NCI-H1105 treated with DMSO at 0.1 percent for 48 hours (cell line): ENCODE data around the gene AOC1.

Source experiments
- DNase-seq: peaks from one replicate; lab custom pipeline; 2025; lab: John Stamatoyannopoulos, UW

The AOC1 gene

DNA sequence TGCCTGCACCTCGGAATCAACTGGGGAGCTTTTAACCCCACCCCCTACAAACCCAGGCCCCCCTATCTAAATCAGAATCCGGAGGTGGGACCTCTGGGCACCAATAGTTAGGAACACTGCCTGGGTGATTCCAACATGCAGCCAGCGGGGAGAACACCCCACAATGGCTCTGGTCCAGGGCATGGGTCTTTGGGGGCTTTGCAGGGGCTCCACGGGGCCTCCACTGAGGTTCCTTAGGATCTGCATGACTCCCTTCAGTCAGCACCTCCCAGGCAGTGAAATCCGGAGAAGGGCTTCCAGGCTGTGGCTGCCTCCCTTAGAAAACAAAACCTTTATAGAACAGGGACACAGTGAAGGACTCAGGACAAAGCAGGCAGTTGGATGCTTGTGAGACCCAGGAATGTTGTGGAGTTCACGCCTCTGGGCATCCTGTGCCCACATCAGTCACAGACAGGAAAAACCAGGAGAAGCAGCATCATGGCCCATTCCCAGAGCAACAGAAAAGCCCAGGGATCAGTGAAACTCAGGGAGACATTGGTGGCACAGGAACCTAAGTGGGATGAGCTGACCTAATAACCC lies 16.5 kb upstream of the AOC1 start:
- DNase-seq, result no peak

DNA sequence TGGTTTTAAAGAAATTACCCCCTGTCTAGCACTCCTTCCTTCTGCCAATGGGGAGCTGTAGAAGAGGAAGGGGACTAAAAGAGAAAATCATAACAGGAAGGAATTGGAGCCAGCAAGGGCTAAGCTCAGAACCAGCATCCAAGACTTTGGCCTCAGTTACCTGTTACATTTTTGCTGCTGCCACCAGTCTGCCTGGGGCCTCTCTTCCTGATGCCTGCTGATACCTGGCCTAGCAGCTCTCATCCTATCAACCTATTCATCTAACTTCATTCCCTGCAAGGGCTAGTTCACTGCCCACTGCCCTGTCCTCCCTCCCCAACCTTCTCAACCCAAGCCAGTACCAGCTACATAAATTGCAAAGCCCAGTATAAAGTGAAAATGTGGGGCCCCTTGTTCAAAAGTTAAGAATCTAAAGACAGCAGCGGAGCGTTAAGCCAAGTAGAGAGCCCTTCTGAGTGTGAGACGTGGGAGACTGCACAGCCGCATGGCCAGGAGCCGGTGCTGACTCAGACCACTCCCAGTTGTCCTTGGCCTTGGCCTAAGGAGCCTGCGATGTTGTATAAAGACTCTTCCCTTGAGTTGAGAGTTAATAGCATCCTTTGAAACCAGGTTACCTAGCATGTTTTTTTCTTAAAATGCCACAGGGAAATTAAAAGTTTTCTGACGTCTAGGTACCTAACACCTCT lies 13.2 kb upstream of the AOC1 start:
- DNase-seq, result no peak

DNA sequence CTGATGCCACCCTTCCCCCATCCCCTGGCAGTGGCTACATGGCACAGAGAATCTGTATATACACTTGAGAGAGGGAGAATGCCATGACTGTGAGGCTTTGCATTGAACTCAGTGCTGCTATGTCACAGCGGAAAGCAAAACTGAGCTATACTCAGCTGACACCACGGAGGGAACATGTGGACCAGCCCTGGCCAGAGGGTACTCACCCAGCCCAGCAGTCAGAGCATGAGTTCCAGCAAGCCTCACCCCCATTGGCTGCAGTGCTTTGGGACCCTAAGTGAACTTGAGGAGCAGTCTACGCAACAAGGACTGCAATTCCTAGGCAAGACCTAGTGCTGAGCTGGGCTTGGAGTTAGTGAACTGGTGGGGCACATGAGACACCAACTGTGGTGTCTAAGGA lies 10.3 kb upstream of the AOC1 start:
- no peak for DNase-seq

DNA sequence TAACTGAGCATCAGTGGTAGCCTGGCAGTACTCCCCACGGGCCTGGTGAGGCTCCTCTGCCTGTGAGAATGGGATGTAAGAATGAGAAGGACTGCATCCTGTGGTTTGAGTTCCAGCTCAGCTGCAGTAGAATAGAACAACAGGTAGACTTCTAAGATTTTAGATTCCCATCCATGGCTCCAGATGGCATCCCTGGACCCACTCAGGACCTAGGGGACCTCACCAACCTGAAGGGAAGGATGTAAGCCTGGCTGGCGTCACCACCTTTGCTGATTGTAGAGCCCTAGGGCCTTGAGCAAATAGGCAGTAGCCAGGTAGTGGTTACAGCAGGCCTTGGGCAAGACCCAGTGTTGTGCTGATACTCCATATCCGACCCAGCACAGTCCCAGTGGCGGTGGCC lies 9.6 kb upstream of the AOC1 start:
- no peak for DNase-seq

DNA sequence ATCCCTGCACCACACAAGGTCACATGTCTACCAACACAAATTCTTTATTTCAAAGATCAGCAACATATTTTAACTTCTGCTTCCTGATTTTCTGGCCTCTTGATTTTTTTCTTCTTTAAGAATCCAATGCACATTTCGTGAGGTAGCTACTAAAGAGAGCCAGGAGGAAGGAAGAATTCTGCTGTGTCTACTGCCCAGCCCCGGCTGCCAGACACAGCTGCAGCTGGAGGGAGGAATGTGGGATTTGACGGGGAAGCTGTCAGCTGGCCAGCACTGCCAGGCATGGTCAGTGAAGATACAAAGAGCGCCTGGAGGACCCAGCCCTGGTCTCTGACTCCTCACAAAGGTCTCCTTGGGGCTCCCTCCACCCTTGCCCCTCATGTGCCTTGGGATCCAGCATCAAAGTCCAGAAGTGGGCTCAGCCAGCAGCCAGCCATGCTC lies 6.9 kb upstream of the AOC1 start:
- no peak for DNase-seq

DNA sequence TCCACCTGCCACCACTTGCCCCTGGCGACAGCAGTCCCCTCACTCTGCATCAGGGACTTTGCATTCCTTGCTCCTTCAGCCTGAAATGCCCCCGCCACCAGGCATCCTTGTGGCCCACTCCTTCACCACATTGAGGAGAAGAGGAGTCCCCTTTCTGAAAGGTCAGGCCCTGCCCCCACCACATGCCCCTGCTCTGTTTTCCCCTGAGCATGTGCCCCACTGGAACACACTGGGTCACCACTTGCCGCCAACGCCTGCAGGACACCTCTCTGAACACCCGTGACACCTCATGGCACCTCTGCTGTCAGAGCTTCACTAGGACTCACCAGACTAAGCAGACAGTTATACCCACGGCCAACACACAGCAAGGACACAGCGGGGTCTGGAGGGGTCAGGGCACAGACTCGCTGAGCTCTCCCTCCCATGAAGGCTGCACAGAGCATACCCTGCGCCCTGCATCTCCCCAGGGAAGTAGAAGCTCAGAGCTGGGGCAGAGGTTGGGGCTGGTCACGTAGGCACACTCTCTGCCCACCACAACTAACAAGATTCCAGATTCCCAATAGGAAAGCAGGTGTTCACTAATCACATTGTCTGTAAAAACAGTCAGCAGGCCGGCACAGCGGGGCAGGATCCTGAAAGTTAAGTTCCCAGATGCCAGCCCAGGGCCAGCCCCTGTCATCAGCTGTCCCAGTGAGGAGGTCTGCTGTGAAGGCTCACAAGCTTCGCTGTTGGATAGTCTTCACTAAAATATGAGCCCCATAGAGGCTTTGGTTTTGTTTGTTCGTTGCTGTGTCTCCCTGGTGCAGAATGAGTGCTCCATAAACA lies 5.8 kb upstream of the AOC1 start:
- DNase-seq, result no peak

DNA sequence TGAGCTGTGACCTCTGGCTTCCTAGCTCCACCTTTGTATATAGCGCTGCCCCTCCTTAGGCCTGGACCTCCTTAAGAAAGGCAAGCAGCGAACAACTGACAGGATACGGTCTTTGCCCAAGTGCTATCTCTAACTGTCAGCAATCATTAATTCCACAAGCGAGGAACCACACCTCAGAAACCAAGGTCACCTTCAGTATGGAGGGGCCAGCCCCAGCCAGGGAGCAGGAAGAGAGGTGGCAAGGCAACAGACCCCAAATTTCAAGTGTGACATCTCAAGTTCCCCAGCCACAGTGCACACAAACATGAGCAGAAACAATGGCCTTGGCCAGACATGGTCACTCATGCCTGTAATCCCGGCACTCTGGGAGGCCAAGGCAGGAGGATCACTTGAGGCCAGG lies 4.8 kb upstream of the AOC1 start:
- no peak for DNase-seq

DNA sequence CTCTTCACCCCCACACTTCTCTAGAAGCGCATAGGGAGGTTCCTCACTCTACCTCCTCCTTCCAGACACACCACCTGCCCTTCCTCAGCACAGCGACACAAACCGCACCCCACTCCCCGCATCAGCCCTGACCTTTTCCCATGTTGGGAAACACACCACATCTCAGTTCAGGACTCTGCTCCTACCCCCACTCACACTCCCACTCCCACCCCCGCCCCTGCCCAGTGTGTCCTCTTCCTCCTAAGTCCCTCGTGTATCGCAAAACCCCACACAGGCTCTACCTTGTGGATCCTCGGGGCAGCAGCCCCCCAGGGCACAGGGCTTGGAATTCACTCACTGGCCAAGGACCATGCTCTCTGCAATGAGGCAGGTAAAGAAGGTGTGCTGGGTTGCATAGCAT lies 4.2 kb upstream of the AOC1 start:
- no peak for DNase-seq

DNA sequence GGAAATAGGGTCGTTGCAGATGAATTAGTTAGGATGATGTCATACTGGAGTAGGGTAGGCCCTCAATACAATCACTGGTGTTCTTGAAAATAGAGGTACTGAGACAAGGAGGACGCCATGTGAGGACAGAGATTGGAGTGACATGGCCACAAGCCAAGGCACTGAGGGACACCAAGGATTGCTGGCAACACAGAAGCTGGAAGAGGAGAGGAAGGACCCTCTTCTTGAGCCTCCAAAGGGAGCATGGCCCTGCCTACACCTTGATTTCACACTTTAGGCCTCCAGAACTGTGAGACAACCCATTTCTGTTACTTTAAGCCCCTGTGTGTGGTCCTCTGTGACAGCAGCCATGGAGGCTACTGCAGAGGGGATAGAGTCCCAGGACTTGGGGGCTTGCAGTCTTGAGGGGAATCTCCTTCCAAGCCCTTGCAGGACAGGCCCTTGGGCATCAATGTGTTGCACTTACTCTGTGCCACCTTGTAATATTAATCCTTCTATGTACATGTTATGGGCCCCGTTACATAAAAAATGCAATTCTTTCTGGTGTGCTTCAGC lies 3.7 kb upstream of the AOC1 start:
- DNase-seq, result no peak

DNA sequence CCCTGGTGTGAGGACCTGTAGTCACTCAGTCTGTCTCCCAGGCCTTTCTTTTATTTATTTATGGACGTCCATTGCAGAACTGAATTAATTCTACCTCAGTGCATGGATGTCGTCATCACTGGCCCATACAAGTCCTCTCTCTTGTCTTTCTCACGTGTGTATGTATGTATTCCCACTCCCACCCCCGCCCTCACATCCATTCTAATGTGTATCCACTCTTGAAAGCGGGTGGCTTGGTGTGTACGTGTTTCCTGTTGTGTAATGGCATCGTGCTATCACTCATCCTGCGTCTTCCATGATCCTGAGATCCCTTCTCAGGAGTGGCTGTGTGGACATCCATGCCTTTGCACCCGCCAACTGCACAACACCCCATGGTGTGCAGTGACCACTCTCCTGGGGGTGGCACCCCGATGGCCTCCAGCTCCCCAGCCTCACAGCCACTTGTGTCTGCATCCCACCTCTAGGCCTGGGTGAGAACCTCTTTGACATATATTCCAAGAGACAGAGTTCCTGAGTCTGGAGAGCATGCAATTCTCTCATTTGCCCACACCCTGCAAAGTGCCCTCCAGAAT lies 3.0 kb upstream of the AOC1 start:
- DNase-seq, result no peak

DNA sequence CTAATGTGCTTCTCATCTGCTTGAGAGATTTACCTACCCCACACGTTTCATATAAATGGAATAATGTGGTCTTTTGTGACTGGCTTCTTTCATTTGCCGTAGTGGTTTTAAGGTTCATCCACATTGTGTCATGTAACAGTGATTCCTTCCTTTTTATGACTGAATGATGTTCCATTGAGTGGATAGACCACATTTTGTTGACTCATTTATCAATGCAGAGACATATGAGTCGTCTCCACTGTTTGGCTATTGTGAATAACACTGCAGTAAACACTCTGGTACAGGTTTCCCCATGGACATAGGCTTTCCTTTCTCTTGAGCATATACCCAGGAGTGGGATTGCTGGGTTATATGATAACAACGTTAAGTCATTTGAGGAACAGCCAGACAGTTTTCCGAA lies 2.0 kb upstream of the AOC1 start:
- DNase-seq, result no peak

DNA sequence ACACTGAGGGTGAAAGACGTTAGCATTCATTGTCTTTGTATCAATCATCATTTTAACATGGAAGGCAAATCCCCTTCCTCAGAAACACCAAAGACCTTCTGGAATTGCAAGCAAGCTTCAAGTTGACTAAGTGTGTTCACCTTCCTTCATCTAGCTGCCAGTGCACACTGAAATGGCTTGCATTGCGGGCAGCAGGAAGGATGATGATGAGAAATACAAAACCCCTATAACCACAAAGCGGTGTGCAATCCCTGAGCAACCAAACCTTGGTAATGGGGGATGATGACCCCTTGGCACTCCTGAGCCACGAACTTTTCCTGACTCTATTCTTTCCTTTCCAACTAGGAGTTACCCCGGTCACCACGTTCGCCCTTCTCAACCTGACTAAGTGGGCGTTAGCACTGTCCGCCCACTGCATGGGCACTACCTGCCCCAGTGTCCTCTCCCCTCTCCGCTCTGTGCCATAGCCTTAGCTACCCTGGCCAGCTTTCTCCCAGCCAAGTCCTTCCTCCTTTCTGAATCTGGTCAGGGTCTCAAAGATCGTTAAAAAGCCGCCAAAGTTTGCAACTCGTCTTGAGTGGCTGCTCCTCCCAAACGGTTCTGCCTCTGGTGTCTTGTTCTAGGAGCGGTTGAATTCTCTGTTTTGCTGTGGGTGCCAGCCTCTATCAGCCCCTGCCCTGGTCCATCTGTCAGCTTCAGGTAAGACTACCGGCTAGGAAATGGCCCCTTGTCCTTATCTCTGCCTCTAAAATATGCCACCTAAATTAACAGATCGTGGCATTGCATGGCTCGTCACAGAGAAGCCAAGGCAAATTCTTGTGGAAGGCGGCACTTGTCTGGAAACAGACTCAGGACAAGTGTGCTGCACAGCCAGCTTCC lies 586 bp upstream of the AOC1 start:
- DNase-seq, result no peak

DNA sequence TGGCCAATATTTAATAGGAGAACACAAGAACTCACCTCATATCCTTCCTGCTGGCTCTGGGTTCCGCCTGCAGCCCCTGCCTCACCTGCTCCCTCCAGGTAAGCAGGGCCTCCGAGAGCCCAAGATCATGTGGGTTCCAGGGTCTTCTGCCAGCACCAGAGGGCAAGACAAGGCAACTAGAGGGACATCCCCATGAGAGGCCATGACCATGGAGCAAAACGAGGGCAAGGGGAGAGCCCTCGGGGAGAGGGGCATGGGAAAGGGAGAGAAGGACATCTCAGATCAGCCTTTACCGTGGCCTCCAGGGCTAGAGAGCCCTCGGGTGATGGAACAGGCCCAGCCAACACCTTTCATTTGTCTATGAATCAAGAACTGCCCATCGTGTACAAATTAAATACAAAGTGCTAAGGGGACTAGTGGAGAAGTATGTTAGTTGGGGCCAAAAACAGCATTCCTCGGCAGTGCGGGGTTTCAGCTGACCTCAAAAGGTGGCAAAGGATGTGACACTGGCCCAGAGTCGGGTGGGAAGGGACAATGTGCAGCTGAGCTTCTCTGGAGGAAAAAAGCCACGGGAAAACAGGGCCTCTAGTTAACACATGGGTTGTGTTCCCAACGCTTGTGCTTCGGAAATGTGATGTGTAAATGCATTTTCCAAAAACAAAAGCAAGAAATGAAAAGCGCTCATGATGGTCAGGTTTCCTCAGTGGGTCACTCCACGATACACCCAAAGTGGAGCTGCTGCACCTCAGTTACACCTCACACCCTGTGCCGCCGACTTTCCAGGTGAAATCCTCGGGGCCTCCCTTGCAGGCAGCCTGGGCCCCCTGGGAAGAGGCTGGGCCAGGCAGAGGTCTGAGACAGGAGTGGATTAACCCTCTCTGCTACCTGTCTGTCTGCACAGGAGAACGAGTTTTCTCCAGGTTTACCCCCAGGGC lies 2.0 kb downstream of the AOC1 start:
- no peak for DNase-seq

DNA sequence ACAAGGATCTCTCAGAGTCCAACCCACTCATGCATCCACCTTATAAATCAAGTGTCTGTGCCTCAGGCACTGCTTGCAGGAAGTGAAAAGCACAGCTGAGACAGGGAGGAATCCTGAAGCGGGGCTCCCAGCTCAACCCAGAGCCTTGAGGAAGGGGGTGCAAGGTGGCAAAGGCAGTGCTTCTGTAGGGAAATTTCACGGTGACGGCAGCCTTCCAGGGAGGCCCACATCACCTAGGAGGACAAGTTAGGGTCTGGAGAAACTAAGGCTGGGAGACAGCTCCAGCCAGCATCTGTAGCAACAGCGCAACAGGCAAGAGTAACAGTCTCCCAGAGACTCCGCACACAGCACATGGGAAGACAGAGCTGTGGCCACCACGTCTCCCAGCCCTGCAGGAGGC lies 2.7 kb downstream of the AOC1 start:
- no peak for DNase-seq

DNA sequence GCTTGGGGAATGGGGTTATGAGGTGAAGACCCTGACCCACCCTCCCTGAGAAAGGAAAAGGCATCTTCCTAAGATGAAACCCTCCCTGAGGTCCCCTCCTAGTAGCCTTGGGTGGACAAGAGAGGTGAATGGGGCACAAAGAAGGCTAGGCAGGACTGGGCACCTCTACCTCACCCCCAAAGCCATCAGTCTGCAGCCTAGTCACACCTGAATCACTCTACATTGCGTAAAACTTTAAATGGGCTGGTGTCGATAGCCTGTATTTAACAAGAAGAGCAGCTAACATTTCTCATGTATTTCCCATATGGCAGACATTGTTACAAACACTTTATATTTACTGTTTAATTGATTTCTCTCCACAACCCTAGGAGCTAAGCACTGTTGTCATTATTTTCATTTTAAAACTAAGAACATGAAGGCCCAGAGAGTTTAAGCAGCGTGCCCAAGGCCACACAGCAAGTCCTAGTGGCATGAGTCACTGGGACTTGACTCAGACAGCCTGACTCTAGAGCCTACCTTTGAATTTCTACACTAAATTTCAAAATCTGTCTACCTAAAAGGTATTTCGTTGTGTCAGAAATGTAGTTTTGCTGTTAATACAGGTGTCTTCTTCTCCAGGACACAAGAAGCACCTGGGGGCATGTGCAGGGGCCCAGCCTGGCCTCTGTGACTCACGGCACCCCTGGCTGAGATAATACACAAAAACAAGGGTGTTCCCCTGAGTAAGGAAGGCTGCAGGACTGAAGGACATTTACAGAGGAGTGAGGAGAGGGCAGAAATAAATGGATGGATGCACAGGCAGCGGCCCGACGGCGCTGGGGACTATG lies 3.4 kb downstream of the AOC1 start:
- DNase-seq, result no peak

DNA sequence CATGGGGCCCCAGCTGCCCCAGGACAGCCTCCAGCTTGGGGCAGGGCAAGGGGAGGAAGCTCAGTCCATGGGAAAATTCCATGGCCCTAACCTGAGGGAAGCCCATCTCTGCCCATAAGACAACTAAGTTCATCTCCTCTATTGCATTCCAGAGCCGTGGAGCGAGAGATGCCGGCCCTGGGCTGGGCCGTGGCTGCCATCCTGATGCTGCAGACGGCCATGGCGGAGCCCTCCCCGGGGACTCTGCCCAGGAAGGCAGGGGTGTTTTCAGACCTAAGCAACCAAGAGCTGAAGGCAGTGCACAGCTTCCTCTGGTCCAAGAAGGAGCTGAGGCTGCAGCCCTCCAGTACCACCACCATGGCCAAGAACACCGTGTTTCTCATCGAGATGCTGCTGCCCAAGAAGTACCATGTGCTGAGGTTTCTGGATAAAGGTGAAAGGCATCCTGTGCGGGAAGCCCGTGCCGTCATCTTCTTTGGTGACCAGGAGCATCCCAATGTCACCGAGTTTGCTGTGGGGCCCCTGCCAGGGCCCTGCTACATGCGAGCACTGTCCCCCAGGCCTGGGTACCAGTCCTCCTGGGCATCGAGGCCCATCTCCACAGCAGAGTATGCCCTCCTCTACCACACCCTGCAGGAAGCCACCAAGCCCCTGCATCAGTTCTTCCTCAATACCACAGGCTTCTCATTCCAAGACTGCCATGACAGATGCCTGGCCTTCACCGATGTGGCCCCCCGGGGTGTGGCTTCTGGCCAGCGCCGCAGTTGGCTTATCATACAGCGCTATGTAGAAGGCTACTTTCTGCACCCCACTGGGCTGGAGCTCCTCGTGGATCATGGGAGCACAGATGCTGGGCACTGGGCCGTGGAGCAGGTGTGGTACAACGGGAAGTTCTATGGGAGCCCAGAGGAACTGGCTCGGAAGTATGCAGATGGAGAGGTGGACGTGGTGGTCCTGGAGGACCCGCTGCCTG lies 4.3 kb downstream of the AOC1 start:
- no peak for DNase-seq

DNA sequence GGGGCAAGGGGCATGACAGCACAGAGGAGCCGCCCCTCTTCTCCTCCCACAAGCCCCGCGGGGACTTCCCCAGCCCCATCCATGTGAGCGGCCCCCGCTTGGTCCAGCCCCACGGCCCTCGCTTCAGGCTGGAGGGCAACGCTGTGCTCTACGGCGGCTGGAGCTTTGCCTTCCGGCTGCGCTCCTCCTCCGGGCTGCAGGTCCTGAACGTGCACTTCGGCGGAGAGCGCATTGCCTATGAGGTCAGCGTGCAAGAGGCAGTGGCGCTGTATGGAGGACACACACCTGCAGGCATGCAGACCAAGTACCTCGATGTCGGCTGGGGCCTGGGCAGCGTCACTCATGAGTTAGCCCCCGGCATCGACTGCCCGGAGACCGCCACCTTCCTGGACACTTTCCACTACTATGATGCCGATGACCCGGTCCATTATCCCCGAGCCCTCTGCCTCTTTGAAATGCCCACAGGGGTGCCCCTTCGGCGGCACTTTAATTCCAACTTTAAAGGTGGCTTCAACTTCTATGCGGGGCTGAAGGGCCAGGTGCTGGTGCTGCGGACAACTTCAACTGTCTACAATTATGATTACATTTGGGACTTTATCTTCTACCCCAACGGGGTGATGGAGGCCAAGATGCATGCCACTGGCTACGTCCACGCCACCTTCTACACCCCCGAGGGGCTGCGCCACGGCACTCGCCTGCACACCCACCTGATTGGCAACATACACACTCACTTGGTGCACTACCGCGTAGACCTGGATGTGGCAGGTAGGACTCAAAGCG lies 5.1 kb downstream of the AOC1 start:
- DNase-seq, result no peak
